ENCODE data around the gene ZNRD2.
A peak's percentile ranks its signal among the peaks of the same experiment; 100 is the strongest.

ZNRD2 gene

DNA sequence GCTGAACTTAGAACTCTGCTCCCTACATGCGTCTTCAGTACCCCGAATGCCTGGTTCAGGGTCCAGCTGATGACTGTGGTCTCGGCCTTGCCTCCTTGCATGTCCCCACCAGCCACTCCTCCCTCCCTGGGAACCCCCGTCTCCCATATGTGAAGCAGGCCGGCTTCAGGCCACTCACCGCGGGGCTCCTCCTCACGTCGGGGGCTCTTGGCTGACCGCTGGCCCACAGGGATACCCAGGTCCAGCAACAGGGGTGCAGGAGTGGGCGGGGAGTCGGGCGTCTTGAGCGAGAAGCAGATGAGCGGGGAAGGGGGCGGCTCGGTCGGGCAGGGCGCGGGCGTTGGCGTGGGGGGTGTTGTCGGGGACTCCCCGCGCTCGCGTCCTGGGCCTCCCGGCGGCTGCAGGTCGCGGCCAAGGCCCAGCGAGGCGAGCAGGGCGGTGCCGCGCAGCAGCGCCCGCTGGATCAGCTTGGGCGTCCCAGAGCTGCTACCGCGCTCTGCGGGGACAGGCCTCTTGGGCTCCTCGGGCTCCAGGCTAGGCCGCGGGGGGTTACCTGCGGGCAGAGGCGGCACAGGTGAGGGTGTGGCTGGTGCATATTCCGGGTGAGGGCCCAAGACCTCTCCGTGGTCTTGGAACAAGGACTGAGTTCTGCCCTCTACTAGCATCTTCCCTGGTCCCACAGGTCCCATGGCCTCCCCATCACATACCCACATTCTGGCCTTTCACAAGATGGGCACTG lies 29.1 kb downstream of the ZNRD2 start:
- peaks cover 4% of the 10 kb centered on the region for H3K4me1 Mint-ChIP-seq
- no peaks in the 10 kb centered on the region for H3K9me3 Mint-ChIP-seq
- H3K27me3 Mint-ChIP-seq (ENCODE audit: low read depth, poor library complexity) = peaks cover 4% of the 10 kb centered on the region
- peak overlapping the region; percentile 92 for H3K27ac Mint-ChIP-seq
- no peak for DNase-seq
- peaks cover 33% of the 10 kb centered on the region for H3K36me3 Mint-ChIP-seq (ENCODE audit: low read depth)
- TF ChIP-seq, protein P1, sequence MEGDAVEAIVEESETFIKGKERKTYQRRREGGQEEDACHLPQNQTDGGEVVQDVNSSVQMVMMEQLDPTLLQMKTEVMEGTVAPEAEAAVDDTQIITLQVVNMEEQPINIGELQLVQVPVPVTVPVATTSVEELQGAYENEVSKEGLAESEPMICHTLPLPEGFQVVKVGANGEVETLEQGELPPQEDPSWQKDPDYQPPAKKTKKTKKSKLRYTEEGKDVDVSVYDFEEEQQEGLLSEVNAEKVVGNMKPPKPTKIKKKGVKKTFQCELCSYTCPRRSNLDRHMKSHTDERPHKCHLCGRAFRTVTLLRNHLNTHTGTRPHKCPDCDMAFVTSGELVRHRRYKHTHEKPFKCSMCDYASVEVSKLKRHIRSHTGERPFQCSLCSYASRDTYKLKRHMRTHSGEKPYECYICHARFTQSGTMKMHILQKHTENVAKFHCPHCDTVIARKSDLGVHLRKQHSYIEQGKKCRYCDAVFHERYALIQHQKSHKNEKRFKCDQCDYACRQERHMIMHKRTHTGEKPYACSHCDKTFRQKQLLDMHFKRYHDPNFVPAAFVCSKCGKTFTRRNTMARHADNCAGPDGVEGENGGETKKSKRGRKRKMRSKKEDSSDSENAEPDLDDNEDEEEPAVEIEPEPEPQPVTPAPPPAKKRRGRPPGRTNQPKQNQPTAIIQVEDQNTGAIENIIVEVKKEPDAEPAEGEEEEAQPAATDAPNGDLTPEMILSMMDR (IDR thresholded peaks at IDR 0.05) = no peak
- no peak overlapping the region for H3K4me3 Mint-ChIP-seq

DNA sequence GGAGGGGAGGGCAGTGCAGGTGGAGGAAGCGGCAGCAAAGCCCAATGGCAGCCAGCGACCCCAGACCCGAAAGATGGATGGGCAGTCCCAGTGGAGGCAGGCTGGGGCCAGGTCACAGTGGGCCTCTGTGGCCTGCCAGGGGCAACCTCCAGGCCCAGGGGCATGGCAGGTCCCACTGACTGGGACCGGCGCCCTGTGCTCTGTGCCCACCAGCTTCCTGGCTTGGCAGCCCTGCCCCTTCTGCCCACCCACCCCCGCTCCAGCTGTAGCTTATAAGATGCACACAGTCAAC lies 29.6 kb downstream of the ZNRD2 start:
- Mint-ChIP-seq H3K9me3 (no peaks in the 10 kb centered on the region), H3K27ac (no peak overlapping the region), H3K36me3 (ENCODE audit: low read depth) (peaks cover 36% of the 10 kb centered on the region), H3K4me3 (no peak overlapping the region), H3K27me3 (ENCODE audit: low read depth, poor library complexity) (peaks cover 3% of the 10 kb centered on the region), H3K4me1 (peaks cover 3% of the 10 kb centered on the region)
- TF ChIP-seq, protein P1 (IDR thresholded peaks at IDR 0.05) = no peak
- DNase-seq = no peak

DNA sequence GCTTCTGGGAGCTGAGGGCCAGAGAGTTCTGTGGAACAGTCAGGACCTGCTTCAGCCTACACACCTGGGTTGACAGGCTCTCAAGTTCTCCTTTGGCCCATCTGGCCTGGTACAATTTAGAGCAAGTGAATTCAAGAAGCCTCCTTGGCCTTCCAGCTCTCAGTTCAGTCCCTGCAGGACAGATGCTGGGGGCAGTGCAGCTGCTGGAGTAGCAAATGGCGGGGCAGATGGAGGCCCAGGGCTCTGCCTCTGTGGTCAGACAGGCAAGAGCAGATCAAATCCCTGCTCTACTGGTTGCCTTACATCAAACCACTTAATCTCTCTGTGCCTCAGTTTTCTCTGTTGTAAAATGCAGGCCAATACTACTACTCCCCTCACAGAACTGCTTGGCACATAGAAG lies 34.0 kb downstream of the ZNRD2 start:
- no peak overlapping the region for H3K4me3 Mint-ChIP-seq
- no peak for DNase-seq
- no peaks in the 10 kb centered on the region for H3K27me3 Mint-ChIP-seq (ENCODE audit: low read depth, poor library complexity)

DNA sequence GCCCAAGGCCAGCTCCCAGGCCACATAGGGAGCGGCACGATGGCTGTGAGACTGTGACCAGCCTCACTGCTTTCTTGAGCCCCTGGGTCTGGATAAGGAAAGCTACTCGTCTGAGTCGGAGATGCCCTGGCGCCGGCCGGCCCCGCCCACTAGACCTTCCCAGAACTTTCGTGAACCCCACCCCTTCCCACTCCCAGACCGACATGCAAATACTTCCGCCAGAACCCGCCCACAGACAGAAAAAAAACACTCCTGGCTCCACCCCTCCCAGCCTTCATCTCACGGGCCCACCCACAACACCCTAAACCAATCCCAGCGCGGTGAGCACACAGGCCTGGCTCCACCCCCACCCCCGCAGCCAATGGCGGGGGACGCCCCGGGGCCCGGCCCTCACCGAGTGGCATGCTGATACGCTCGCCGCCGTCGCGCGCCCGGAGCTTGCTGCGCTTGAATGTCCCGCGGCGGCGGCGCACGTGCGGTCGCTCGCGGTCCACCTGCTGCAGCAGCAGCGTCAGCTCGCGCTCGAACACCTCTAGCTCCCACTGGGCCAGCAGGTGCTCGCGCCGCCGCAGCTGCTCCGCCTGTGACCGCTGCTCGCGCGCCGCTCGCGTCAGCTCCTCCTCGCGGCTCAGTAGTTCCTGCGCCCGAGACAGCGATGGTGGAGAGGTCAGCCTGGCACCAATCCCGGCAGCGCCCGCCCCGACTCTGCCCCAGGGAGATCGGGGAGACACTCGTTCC lies 36.8 kb downstream of the ZNRD2 start:
- Mint-ChIP-seq H3K9me3 (no peaks in the 10 kb centered on the region), H3K27me3 (ENCODE audit: low read depth, poor library complexity) (peaks cover 9% of the 10 kb centered on the region), H3K4me1 (peaks cover 36% of the 10 kb centered on the region), H3K27ac (no peak overlapping the region), H3K4me3 (peak overlapping the region; percentile 55), H3K36me3 (ENCODE audit: low read depth) (peaks cover 44% of the 10 kb centered on the region)
- TF ChIP-seq, protein P1 (IDR thresholded peaks at IDR 0.05) = no peak
- DNase-seq = peak; percentile 96

More for the DNA sequence above, 34.0 kb downstream of the ZNRD2 start:
- Mint-ChIP-seq H3K4me1 (peaks cover 12% of the 10 kb centered on the region), H3K36me3 (ENCODE audit: low read depth) (peaks cover 38% of the 10 kb centered on the region), H3K9me3 (no peaks in the 10 kb centered on the region), H3K27ac (no peak overlapping the region)
- TF ChIP-seq, protein P1 (IDR thresholded peaks at IDR 0.05) = no peak

DNA sequence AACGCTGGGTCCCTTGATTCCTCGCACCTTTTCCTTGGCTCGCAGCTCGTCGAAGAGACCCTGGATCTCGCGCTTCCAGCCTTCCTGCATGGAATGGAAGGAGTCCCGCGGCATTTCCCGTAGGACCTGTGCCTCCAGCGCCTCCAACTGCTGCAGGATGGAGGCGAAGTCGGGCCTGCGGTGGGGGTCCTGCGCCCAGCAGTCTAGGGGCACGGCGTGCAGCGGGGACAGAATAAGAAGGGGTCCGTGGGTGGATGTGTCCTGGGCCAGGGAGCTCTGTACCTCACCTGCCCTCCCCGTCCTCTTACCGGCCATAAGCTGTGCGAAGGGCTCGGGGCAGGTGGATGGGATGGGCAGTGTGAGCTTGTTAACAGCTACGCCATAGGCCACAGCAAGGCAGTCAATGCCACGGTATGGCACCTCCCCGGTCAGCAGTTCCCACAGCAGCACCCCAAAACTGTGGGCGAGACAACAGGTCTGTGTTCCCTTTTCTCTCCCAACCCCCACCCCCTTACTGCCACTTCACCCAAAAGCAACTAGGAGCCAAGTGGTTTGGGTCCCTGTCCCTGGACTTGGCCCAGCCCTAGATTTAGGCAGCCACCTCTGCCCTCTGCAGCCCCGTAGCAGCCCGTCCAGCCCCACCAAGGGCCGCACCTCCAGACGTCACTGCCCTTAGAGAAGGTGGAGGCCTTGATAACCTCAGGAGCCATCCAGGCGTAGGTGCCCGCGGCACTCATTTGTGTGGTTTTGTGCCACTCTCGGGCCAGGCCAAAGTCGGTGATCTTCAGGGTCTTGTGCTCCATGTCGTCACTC lies 37.5 kb downstream of the ZNRD2 start:
- no peak for DNase-seq
- no peaks in the 10 kb centered on the region for H3K9me3 Mint-ChIP-seq
- no peak overlapping the region for H3K27ac Mint-ChIP-seq
- H3K36me3 Mint-ChIP-seq (ENCODE audit: low read depth) = peaks cover 47% of the 10 kb centered on the region
- H3K27me3 Mint-ChIP-seq (ENCODE audit: low read depth, poor library complexity) = peaks cover 9% of the 10 kb centered on the region
- TF ChIP-seq, protein P1 (IDR thresholded peaks at IDR 0.05) = no peak
- H3K4me3 Mint-ChIP-seq = peak overlapping the region; percentile 28
- peaks cover 44% of the 10 kb centered on the region for H3K4me1 Mint-ChIP-seq
